Stimulated activated CD8-positive, alpha-beta memory T cell treated with anti-CD3 and anti-CD28 coated beads, Interleukin-15, amount 100 ng/mL, for 4 hours (primary cell): Measurements from ENCODE around the gene LRCH4.

Experiments used
- DNase-seq, 2 donors: peaks; one replicate each; pipeline ENCODE4 v3.0.0-alpha.2; 2020; ENCODE audit warnings: low read depth in 2 of 2

LRCH4 gene

GRCh38 chr7:100585511-100586265 is at the start of gene LRCH4:
TSS of gene LRCH4 (minus strand) at chr7:100586129. CDS start at chr7:100586100, 29 bp downstream.
- no peak for DNase-seq

- peak in 1 of 2 donors; percentile 17 for DNase-seq
Measured at GRCh38 chr7:100632951-100633717, 47.2 kb upstream of the LRCH4 start.

- no peak for DNase-seq
Measured at GRCh38 chr7:100630066-100630465, 44.1 kb upstream of the LRCH4 start.

GRCh38 chr7:100629117-100629716 is 43.3 kb upstream of the LRCH4 start:
- no peak for DNase-seq

- DNase-seq, result no peak
Measured at GRCh38 chr7:100627238-100627549, 41.3 kb upstream of the LRCH4 start.

GRCh38 chr7:100626530-100627237 is 40.8 kb upstream of the LRCH4 start:
- DNase-seq, result peak; percentile 74 to 81

- no peak for DNase-seq
Measured at GRCh38 chr7:100626055-100626454, 40.1 kb upstream of the LRCH4 start.

GRCh38 chr7:100623951-100624824 is 38.3 kb upstream of the LRCH4 start:
- no peak for DNase-seq

GRCh38 chr7:100621554-100621953 is 35.6 kb upstream of the LRCH4 start:
- DNase-seq, result no peak

- DNase-seq, result no peak
Measured at GRCh38 chr7:100620804-100621203, 34.9 kb upstream of the LRCH4 start.

GRCh38 chr7:100620239-100620638 is 34.3 kb upstream of the LRCH4 start:
- no peak for DNase-seq

- DNase-seq, result no peak
Measured at GRCh38 chr7:100614308-100614861, 28.5 kb upstream of the LRCH4 start.

GRCh38 chr7:100613412-100614175 is 27.7 kb upstream of the LRCH4 start:
- DNase-seq, result no peak

- no peak for DNase-seq
Measured at GRCh38 chr7:100612730-100613390, 26.9 kb upstream of the LRCH4 start.

GRCh38 chr7:100611983-100612729 is 26.2 kb upstream of the LRCH4 start, which contains the start of gene MOSPD3:
TSS of gene MOSPD3 (plus strand) at chr7:100612540. CDS start at chr7:100612792, 252 bp downstream.
- peak; percentile 94 to 95 for DNase-seq

- no peak for DNase-seq
Measured at GRCh38 chr7:100609958-100610357, 24.0 kb upstream of the LRCH4 start.

GRCh38 chr7:100607111-100607510 is 21.2 kb upstream of the LRCH4 start:
- DNase-seq, result no peak

GRCh38 chr7:100606313-100606712 is 20.4 kb upstream of the LRCH4 start:
- DNase-seq, result no peak
